ENCODE results near the gene PRPF40A. TPM values are rescaled to one million over a fixed set of nuclear protein-coding genes. Genes with fewer than 3 reads are reported as not detected.

The PRPF40A gene
- total RNA-seq, 1 experiment from 2014 or later = 166 TPM

DNA sequence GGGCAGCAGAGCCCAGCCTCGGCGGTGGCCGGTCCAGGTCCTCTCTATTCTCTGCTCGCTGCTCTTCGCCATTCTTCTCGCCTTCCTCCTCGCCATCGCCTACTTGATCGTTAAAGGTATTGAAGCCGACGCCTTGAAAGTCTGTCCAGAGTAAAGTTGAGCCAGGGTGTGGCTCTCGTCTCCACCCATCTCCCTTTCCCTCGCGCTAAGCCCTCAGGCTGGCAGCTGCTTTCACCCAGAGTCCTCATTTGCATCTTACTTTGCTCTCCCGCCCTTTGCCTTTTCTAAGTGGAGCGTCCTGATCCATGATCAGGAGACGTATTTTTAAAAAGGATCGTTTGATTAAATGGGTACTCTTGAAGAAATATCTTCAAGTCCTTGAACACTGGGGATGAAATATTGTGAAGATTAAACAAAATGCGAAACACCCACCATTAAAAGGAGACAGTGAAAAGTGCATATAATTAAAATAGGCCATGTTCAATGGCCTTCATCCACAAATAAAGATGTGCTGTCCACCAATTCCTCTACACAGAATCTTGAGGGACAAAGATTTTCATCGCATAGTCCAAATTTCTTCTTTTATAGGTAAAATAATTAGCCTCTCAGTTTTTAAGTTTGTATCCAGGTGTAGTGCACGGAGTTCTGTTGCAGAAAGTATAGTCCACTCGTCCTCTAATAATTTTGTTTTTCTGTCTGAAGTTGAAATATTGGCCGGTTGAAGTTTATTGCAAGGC, 1.8 kb upstream of the PRPF40A start:
- ChIA-PET POLR2A (ENCODE audit: low non-redundant PET) (no interaction called here), CTCF (no interaction called here)
- Histone ChIP-seq H3K9me3 (ENCODE audit: low read depth, low read length, poor library complexity, severe bottlenecking) (no peaks in the 10 kb centered on the region), H3K4me1 (ENCODE audit: insufficient read depth, low read length, poor library complexity, severe bottlenecking) (peaks cover 23% of the 10 kb centered on the region), H3K27ac (ENCODE audit: low read depth, low read length, poor library complexity, severe bottlenecking) (peak overlapping the region; percentile 99), H3K4me3 (ENCODE audit: low read depth, low read length, poor library complexity, severe bottlenecking) (peak overlapping the region; percentile 76), H3K36me3 (ENCODE audit: insufficient read depth, low read length, poor library complexity, severe bottlenecking) (peaks cover 14% of the 10 kb centered on the region), H3K27me3 (replicated peaks; ENCODE audit: insufficient read depth, low read depth, low read length, poor library complexity) (no peaks in the 10 kb centered on the region)
- DNase-seq (ENCODE audit: low spot score) = peak; percentile 87
- intact Hi-C loops (cut with micrococcal nuclease; ENCODE audit: unreplicated experiment) = loop anchor here (10.0 kb wide), 1 partner anchor 544 kb away; the partner anchor contains the start of gene STAM2
- TSS peak; percentile 49 for BruUV-seq (replicated peaks)
- TF ChIP-seq EZH2 (IDR thresholded peaks at IDR 0.05; ENCODE audit: borderline replicate concordance, low read depth, low read length, poor library complexity, severe bottlenecking) = no peak
- TF ChIP-seq, protein P1, sequence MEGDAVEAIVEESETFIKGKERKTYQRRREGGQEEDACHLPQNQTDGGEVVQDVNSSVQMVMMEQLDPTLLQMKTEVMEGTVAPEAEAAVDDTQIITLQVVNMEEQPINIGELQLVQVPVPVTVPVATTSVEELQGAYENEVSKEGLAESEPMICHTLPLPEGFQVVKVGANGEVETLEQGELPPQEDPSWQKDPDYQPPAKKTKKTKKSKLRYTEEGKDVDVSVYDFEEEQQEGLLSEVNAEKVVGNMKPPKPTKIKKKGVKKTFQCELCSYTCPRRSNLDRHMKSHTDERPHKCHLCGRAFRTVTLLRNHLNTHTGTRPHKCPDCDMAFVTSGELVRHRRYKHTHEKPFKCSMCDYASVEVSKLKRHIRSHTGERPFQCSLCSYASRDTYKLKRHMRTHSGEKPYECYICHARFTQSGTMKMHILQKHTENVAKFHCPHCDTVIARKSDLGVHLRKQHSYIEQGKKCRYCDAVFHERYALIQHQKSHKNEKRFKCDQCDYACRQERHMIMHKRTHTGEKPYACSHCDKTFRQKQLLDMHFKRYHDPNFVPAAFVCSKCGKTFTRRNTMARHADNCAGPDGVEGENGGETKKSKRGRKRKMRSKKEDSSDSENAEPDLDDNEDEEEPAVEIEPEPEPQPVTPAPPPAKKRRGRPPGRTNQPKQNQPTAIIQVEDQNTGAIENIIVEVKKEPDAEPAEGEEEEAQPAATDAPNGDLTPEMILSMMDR (conservative IDR thresholded peaks at IDR 0.05; ENCODE audit: low read depth, low read length) = no peak

GRCh38 chr2:152718076-152718908, 1.0 kb upstream of the PRPF40A start, which contains the start of gene ARL6IP6:
Gene ARL6IP6 (plus strand): TSS chr2:152718620. CDS start chr2:152718625, 5 bp downstream.
- peak; percentile 97 for DNase-seq (ENCODE audit: low spot score)
- intact Hi-C loops (cut with micrococcal nuclease; ENCODE audit: unreplicated experiment) = loop anchor here (10.0 kb wide), 1 partner anchor 543 kb away; the partner anchor contains the start of gene STAM2
- no peaks in the 10 kb centered on the region for H3K9me3 ChIP-seq (ENCODE audit: low read depth, low read length, poor library complexity, severe bottlenecking)
- H3K4me3 ChIP-seq (ENCODE audit: low read depth, low read length, poor library complexity, severe bottlenecking) = peak within 1 kb of the TSS; percentile 76
- CTCF ChIA-PET = no interaction called here
- BruUV-seq (replicated peaks) = no TSS peak
- peaks cover 22% of the 10 kb centered on the region for H3K36me3 ChIP-seq (ENCODE audit: insufficient read depth, low read length, poor library complexity, severe bottlenecking)
- peak within 1 kb of the TSS; percentile 99 for H3K27ac ChIP-seq (ENCODE audit: low read depth, low read length, poor library complexity, severe bottlenecking)
- H3K4me1 ChIP-seq (ENCODE audit: insufficient read depth, low read length, poor library complexity, severe bottlenecking) = peaks cover 23% of the 10 kb centered on the region
- POLR2A ChIA-PET (ENCODE audit: low non-redundant PET) = no interaction called here
- no peak for TF ChIP-seq EZH2 (IDR thresholded peaks at IDR 0.05; ENCODE audit: borderline replicate concordance, low read depth, low read length, poor library complexity, severe bottlenecking)
- TF ChIP-seq, protein P1 (conservative IDR thresholded peaks at IDR 0.05; ENCODE audit: low read depth, low read length) = no peak
- no peaks in the 10 kb centered on the region for H3K27me3 ChIP-seq (replicated peaks; ENCODE audit: insufficient read depth, low read depth, low read length, poor library complexity)

DNA sequence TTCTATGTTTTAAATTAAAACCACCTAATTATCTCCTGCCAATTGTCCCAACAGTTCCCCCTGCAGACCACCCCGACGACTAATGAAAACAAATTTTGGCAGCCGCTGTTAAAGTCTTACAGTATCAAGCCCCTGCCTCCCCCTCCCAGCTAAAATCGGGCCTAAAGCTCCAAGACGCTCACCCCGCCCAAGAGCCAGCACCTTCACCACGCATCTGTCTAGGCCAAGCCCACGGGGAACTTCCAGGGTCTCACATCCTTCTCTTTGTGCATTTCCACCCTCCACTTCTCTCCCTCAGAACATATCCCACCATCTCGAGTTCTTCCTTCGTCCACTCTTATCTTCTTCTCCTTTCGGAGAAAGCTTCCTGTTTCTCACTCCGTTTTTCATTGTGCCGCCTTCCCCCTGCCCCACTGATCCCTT, 445 bp downstream of the PRPF40A start:
- Histone ChIP-seq H3K4me3 (ENCODE audit: low read depth, low read length, poor library complexity, severe bottlenecking) (peak overlapping the region; percentile 76), H3K9me3 (ENCODE audit: low read depth, low read length, poor library complexity, severe bottlenecking) (no peaks in the 10 kb centered on the region), H3K27me3 (replicated peaks; ENCODE audit: insufficient read depth, low read depth, low read length, poor library complexity) (no peaks in the 10 kb centered on the region), H3K27ac (ENCODE audit: low read depth, low read length, poor library complexity, severe bottlenecking) (peak overlapping the region; percentile 99), H3K36me3 (ENCODE audit: insufficient read depth, low read length, poor library complexity, severe bottlenecking) (peaks cover 36% of the 10 kb centered on the region), H3K4me1 (ENCODE audit: insufficient read depth, low read length, poor library complexity, severe bottlenecking) (peaks cover 23% of the 10 kb centered on the region)
- ChIA-PET CTCF (interaction anchor here (0.6 to 0.7 kb wide), 2 partner anchors 24 to 593 kb away, joined by 4 read pairs; no protein-coding TSS in a partner anchor), POLR2A (ENCODE audit: low non-redundant PET) (interaction anchor here (0.7 kb wide), 1 partner anchor 544 kb away, joined by 13 read pairs; no protein-coding TSS in a partner anchor)
- TF ChIP-seq EZH2 (IDR thresholded peaks at IDR 0.05; ENCODE audit: borderline replicate concordance, low read depth, low read length, poor library complexity, severe bottlenecking) = no peak
- TF ChIP-seq, protein P1 (conservative IDR thresholded peaks at IDR 0.05; ENCODE audit: low read depth, low read length) = no peak
- intact Hi-C loops (cut with micrococcal nuclease; ENCODE audit: unreplicated experiment) = loop anchor here (10.0 kb wide), 1 partner anchor 542 kb away; the partner anchor contains the start of gene STAM2
- BruUV-seq (replicated peaks) = no TSS peak
- DNase-seq (ENCODE audit: low spot score) = peak; percentile 61
